OCI-LY3 (cell line): Measurements from ENCODE around the gene VSNL1.
A peak's percentile ranks its signal among the peaks of the same experiment; 100 is the strongest.

Experiments
- H2AFZ ChIP-seq: fragments of 200-600, 300-600 bp; shearing (Covaris generic); 2 replicates; pipeline ENCODE4 v1.6.0; 2014; ENCODE audit warnings: antibody characterized with exemption, low read depth, low read length
- H3K27ac ChIP-seq: fragments of 200-600, 300-600 bp; sonication (generic); 2 replicates; pipeline ENCODE4 v1.5.1; 2014; ENCODE audit warnings: mild to moderate bottlenecking, low read length, moderate library complexity, mixed read lengths
- H3K27me3 ChIP-seq: fragments of 200-600, 300-600 bp; sonication (generic); 2 replicates; pipeline ENCODE4 v1.6.1; 2014; ENCODE audit warnings: low read depth, low read length, mixed read lengths
- H3K36me3 ChIP-seq: fragments of 200-600, 300-600 bp; sonication (generic); replicated peaks from 2 replicates; pipeline ENCODE3; 2014; ENCODE audit warnings: low read depth, low read length, mixed read lengths
- H3K4me1 ChIP-seq: fragments of 300-600, 200-600 bp; sonication (generic); 2 replicates; pipeline ENCODE4 v1.6.1; 2014; ENCODE audit warnings: low read length, mixed read lengths
- H3K4me2 ChIP-seq: fragments of 200-600, 300-600 bp; sonication (generic); 2 replicates; pipeline ENCODE4 v1.6.1; 2014; ENCODE audit warnings: low read length, mixed read lengths
- H3K4me3 ChIP-seq: fragments of 300-600, 200-600 bp; sonication (generic); 2 replicates; pipeline ENCODE4 v1.5.1; 2014; ENCODE audit warnings: antibody characterized with exemption, mild to moderate bottlenecking, low read length, moderate library complexity
- H3K79me2 ChIP-seq: fragments of 300-600, 200-600 bp; shearing (Covaris generic); 2 replicates; pipeline ENCODE4 v1.6.1; 2014; ENCODE audit warnings: mild to moderate bottlenecking, low read length, mixed read lengths
- H3K9ac ChIP-seq: fragments of 300-600, 200-600 bp; shearing (Covaris generic); 2 replicates; pipeline ENCODE4 v1.6.0; 2014; ENCODE audit warnings: mild to moderate bottlenecking, low read length, moderate library complexity
- H3K9me3 ChIP-seq: fragments of 200-600, 300-600 bp; shearing (Covaris generic); 2 replicates; pipeline ENCODE4 v1.6.1; 2014; ENCODE audit warnings: low read length, mixed read lengths; ENCODE audit not compliant: insufficient read depth
- H4K20me1 ChIP-seq: fragments of 200-600, 300-600 bp; sonication (generic); 2 replicates; pipeline ENCODE4 v1.6.1; 2016; ENCODE audit warnings: low read length, mixed read lengths; ENCODE audit not compliant: insufficient read depth
- EZH2phosphoT487 ChIP-seq: fragments of 200-600 bp; shearing (Covaris generic); IDR thresholded peaks from 2 replicates; pipeline ENCODE4 v1.6.1; 2018; ENCODE audit warnings: antibody characterized with exemption, mixed run types, low read depth
- TF ChIP-seq, protein P1 (sequence below): fragments of 200-600, 300-600 bp; sonication (generic); IDR thresholded peaks from 2 replicates; pipeline ENCODE4 v1.5.1; 2014; ENCODE audit warnings: antibody characterized with exemption, low read length, low read depth

The VSNL1 gene

DNA sequence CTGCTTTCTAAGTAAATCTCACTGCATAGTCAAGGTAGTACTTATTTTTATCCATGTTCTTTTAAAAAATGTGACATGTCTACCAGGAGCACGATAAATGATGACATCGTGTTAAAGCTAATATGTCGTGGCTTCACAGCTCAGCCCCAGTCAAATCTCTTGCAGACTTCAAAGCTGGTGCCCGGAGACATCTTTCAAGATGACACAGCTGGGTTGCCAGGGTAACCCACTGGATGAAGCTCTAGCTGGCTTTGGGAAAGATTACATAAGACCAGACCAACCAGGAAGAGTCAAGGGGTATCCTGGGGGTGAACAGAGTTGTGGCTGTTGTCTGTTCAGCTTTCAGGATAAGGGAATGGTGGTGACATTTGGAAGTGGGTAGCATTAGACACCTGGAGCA is 67.8 kb downstream of the VSNL1 start:
- no peaks in the 10 kb centered on the region for H4K20me1 ChIP-seq
- peak overlapping the region; percentile 51 for H3K9ac ChIP-seq
- H2AFZ ChIP-seq, result peak overlapping the region; percentile 40
- peak overlapping the region; percentile 72 for H3K4me2 ChIP-seq
- no peaks in the 10 kb centered on the region for H3K36me3 ChIP-seq
- no peaks in the 10 kb centered on the region for H3K9me3 ChIP-seq
- H3K4me3 ChIP-seq, result peak overlapping the region; percentile 45
- H3K4me1 ChIP-seq, result peaks cover 49% of the 10 kb centered on the region
- no peaks in the 10 kb centered on the region for H3K27me3 ChIP-seq
- H3K27ac ChIP-seq, result peak overlapping the region; percentile 94
- H3K79me2 ChIP-seq, result no peaks in the 10 kb centered on the region
- TF ChIP-seq EZH2phosphoT487, result no peak
- TF ChIP-seq, protein P1, sequence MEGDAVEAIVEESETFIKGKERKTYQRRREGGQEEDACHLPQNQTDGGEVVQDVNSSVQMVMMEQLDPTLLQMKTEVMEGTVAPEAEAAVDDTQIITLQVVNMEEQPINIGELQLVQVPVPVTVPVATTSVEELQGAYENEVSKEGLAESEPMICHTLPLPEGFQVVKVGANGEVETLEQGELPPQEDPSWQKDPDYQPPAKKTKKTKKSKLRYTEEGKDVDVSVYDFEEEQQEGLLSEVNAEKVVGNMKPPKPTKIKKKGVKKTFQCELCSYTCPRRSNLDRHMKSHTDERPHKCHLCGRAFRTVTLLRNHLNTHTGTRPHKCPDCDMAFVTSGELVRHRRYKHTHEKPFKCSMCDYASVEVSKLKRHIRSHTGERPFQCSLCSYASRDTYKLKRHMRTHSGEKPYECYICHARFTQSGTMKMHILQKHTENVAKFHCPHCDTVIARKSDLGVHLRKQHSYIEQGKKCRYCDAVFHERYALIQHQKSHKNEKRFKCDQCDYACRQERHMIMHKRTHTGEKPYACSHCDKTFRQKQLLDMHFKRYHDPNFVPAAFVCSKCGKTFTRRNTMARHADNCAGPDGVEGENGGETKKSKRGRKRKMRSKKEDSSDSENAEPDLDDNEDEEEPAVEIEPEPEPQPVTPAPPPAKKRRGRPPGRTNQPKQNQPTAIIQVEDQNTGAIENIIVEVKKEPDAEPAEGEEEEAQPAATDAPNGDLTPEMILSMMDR, result no peak

DNA sequence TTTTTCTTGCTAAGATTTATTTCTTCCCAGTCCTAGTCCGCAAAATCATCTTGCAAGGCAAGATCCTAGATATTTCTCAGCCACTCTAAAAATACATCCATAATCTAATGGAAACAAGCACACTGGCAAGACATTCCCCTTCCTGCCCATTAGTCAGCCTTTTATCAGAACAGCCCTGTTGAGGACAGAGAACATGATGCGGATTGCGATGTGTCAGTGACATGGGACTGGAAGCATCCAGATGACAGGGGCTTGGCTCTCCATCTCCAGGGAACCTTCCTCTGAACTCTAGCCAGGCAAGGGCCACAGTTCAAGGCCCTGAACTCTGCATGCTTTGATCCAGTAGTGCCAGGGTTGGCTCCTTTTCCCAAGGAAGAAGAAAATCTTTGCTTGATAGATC is 70.0 kb downstream of the VSNL1 start:
- Histone ChIP-seq H3K36me3 (no peaks in the 10 kb centered on the region), H3K9ac (no peak overlapping the region), H3K4me2 (no peak overlapping the region)

DNA sequence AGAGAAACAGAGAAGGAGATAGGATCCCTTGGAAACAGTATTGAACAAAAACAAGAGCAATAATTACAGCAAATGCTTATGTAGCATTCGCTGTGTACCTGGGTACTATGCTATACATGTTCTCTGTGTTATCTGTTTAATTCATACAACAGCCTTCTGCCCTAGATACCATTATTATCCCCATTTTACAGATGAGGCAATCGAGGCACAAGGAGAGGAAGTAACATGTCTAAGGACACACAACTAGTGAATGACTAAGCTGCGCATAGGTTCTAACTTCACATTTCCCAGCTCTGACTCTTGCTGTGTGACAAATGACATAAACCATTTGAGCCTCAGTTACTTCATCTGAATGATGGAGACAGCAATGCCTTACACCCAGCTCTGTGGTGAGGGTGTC is 70.5 kb downstream of the VSNL1 start:
- Histone ChIP-seq H3K4me2 (no peak overlapping the region), H2AFZ (no peak overlapping the region), H3K4me3 (no peak overlapping the region), H3K9ac (no peak overlapping the region), H3K27ac (no peak overlapping the region), H3K27me3 (no peaks in the 10 kb centered on the region), H3K79me2 (no peaks in the 10 kb centered on the region), H4K20me1 (no peaks in the 10 kb centered on the region), H3K9me3 (no peaks in the 10 kb centered on the region), H3K36me3 (no peaks in the 10 kb centered on the region), H3K4me1 (peaks cover 32% of the 10 kb centered on the region)
- TF ChIP-seq EZH2phosphoT487, result no peak
- TF ChIP-seq, protein P1, result no peak

More for the DNA sequence above, 70.0 kb downstream of the VSNL1 start:
- H3K79me2 ChIP-seq, result no peaks in the 10 kb centered on the region
- no peaks in the 10 kb centered on the region for H3K9me3 ChIP-seq
- H3K4me3 ChIP-seq, result no peak overlapping the region
- H3K27ac ChIP-seq, result no peak overlapping the region
- TF ChIP-seq, protein P1, result no peak
- no peak for TF ChIP-seq EZH2phosphoT487
- peaks cover 37% of the 10 kb centered on the region for H3K4me1 ChIP-seq
- no peaks in the 10 kb centered on the region for H3K27me3 ChIP-seq
- no peak overlapping the region for H2AFZ ChIP-seq
- H4K20me1 ChIP-seq, result no peaks in the 10 kb centered on the region

DNA sequence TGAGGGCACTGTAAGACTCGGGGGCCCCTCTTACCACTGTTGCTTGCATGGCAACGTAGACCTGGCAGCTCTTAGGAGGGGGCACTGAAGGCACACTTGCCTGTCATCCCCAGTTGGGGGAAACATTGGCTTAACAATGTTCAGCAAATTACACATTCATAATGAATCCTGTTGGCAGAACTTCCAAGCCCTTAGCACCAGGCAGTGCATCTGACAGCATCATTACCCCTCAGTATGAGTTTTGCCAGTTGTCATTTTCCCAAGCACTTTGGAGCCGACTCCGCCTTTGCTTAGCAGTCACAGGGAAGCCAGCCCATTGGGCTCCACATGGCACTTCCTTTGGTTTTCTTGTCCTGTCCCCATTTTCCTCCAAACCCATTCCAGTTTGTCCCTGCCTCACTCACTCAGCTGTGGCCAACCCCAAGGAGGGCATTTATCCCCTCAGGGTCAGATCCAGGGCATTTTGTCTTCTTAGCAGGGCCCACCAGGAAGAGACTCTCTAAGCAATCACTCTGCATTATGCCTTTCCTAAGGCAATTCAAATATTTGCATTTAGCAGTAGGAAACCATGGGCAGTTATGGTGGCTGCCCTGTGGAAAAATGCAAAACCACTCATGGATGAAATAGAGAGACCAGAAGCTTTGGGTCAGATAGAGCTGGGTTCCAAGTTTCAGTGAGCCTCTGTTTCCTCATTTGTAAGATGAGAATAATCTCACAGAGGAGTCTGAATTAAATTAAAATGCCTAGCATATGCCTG is 73.9 kb downstream of the VSNL1 start:
- Histone ChIP-seq H3K4me2 (no peak overlapping the region), H3K79me2 (no peaks in the 10 kb centered on the region), H3K4me1 (no peaks in the 10 kb centered on the region), H3K9ac (no peak overlapping the region), H3K4me3 (no peak overlapping the region), H3K27ac (no peak overlapping the region), H3K27me3 (no peaks in the 10 kb centered on the region), H3K36me3 (no peaks in the 10 kb centered on the region), H4K20me1 (no peaks in the 10 kb centered on the region), H3K9me3 (no peaks in the 10 kb centered on the region), H2AFZ (no peak overlapping the region)
- TF ChIP-seq, protein P1, result no peak
- TF ChIP-seq EZH2phosphoT487, result no peak
